NCI-H1930 (cell line): ENCODE measurements around the gene PLCB1.

ENCODE experiments used
- DNase-seq, 2 experiments: peaks; one replicate each; lab custom pipeline; 2025; lab: John Stamatoyannopoulos, UW

PLCB1 gene

DNA sequence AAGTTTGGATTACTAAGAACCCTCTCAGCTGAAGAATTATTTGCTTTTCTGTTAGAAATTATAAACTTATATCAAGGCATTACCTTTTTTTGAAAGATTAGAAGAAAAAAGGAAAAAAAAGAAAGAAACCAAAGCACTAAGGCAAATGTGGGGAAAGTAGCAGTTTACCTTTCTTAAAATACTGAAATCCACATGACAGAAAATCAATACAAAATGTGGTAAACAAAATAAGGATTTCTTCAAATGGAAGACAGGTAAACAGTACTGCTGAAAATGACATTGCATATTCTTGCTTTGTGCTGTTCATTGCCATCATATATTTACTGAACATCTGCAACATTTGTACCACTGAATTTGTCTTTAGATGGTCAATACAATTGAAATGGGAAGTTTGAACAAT is 525.6 kb downstream of the PLCB1 start:
- no peak for DNase-seq

DNA sequence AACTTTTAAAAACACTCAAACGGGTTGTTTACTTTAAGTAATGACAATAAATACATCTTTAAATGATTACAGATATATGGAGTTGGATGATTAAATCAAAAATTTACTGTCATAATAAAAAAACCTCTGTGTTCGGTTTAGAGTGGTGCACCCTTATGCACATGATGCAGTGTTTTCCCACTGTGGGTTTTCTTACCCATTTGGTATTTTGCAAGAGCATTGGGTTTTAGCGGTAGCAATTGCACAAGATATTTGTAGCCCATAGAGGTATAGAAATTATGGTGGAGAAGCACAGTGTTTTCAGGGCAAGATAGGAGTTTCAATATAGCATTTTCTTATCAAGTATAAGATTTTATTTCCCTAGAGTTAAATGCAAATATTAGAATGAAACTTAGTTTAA is 526.0 kb downstream of the PLCB1 start:
- DNase-seq: no peak

DNA sequence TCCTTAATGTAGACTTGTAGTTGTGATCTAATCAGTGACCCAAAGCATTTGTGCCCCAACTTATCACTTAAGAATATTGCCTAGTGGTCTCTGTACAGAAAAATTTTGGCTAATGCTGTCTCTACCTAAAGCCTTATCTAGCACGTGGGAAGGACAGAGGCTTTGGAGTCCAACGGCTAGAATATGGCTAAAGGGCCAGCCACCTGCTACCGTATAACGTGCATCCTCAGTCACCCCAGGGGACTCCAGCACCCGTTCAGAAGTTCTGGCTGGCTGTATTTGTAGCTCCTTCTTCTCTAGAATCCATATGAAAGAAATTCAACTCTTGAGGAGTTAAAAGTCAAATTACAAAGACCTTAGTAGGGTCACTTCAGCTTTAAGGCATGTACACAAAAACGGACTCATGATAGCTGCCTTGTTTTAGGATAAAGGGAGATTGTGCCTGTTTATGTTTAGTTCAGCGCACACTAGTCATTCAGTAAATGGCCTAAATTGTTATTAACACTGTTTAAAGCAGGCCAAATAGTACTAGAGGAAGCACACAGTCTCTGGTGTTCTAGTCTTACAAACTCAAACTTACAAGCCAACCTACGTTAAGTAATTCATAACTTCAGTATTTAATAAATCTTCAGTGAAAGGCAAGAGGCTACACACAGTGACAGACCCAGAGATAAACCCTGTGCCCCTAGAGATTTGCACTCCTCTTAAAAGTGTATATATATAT is 529.3 kb downstream of the PLCB1 start:
- DNase-seq: no peak

DNA sequence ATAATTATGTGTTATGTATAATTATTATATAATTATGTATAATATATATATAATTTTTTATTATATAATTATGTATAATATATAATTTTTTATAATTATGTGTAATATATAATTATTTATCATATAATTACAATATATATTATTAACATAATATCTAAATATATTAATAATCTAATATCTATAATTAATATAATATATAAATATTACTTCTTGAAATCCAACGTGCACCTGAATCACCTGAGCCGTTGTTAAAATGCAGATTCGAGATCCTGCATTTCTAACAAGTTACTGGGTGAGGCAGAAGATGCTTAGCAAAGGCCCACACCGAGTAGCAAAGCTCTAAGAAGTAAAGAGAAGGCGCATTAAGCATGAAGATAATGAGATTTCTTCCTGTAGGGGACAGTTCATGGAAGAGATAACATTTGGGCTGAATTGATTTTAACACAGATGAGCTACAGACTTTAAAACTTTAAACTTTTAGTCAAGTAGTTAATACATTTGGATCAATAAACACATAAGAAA is 530.4 kb downstream of the PLCB1 start:
- peak in 1 of 2 experiments; percentile 19 for DNase-seq

DNA sequence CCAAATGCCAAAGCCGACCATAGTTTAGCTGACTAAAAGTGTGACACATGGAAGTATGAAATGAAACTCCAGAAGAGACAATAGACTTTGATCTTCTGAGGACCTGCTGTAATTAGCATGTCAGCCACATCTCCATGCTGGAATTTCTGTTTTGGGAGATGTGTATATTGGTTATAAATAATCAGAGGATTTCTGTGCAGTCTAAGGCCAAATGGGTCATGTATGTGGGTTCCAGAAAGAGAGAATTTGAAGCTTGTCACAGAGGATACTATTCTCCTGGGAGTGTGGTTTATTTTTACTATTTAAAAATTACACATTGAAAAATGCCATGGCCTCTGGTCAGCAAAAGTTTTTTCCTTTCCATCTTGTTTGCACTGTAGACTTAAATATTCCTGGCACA is 531.4 kb downstream of the PLCB1 start:
- DNase-seq: no peak

DNA sequence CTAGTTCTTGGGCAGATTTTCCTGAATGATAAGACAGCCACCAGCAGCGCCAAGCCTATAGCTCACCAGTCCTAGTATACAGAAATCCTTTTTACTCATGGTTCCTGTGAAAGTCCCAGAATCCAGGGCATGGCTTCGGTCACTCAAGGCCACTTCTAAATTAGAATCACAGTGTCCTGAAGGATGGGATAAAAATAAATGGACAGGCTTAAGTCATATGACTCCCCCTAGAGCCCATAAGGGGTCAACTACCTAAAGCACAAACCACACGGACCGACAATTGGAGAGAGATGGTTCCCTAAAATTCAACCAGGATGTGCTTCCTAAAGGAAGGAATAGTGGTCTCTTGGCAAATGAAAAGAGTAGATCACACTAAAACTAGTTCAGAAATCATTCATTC is 532.7 kb downstream of the PLCB1 start:
- DNase-seq: no peak

DNA sequence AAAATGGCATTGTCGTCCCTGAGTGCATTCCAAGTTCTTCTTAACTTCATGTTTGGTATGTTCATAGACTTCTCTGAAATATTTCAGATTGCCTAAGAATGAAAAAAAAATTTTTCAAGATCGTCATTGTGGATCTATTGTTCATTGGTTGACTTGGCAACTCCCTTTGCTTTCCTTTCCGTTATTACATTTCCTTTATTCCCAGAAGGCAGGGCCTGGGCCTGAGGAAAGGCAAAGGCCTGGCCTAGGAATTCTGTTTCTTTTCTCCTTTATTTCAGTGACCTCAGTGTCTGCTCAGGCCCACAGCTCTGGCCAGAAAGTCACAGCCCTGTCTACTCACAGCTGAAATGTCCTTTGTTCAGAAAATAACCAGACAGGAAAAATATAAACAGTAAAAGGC is 535.2 kb downstream of the PLCB1 start:
- DNase-seq: no peak

DNA sequence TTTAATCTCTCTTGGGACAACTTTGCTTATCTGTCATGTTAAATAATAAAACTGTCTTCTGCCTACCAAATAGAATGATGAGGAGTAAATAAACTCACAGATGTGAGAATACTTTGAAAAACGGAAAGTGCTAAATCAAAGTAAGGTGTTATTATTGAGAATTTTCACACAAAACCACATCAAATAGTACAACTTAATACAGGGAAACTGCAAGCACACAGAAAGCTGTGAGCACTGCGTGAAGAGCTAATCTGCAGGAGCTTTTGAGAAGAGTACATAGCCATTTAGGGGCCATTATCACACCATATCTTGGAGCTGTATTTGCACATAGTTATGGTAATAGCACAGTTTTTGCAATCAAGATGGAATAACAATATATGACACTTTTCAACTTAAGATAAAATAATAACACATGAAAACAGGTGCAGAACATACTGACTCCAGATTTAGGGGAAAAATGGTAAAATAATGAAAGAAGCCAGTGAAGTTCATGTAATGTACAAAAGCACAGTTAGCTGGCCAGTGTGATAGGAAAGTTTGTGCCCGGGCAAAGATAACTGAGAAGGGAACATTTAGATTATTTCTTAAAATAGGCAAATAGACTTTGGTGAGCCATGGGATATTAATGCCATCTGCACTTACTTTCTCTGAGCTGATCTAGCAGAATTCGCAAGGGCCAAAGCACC is 538.3 kb downstream of the PLCB1 start:
- DNase-seq: no peak

DNA sequence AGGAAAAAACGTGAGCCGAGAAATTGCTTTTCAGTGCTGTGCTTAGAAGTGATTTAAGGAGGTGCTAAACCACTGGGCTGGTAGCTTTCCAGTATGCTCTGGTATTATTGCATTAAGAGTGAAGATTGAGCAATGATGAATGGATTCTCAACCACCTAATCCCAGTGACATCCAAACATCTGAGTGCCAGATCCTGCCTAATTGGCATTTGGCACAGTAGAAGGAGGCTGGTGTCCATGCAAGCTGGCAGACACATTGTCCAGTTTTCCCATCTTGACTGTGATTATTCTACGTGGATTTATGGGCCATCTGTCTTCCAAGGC is 538.8 kb downstream of the PLCB1 start:
- no peak for DNase-seq

DNA sequence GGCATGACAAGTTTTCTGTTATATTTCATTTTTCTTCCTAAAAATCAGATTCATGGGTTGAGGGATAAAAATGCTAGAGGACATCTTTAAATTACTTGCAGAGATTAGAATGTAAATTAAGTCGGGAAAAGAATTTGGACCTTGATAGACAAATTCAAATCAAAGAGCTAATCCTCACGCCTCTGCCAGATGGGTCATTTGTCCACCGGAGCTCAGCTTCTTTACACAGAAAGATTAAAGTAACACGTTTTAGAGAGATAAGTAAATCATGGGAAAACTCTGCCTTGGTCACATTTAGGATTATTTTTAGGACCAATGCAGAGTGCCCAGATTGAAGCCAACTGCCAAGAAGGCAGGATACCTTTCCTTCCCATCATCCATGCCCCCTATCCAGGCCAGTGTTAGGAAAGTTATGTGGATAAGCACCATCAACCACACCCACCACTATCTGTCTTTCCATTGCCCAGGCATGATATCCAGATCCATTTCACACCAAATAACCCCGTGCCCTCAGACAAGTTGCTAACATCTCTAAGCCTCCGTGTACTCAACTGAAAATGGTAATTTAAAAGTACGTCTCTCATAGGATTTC is 539.4 kb downstream of the PLCB1 start:
- no peak for DNase-seq

DNA sequence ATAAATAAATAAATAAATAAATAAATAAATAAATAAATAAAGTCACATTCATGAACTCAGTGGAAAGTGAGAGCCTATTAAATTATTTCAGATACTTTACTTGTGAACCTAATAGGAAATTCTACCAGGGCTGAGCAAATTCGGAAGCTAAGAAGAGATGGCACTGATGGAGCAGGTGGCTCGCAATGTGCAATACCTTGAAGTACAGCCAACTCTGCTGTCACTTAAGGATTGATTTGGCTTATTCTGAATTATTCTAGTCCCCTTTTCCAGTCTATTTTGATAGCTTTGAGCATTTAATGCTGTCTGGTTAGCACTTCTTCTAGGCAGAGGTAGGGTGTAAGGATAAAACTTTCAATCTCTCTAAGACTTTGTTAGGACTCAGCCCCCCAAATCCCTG is 541.0 kb downstream of the PLCB1 start:
- no peak for DNase-seq

DNA sequence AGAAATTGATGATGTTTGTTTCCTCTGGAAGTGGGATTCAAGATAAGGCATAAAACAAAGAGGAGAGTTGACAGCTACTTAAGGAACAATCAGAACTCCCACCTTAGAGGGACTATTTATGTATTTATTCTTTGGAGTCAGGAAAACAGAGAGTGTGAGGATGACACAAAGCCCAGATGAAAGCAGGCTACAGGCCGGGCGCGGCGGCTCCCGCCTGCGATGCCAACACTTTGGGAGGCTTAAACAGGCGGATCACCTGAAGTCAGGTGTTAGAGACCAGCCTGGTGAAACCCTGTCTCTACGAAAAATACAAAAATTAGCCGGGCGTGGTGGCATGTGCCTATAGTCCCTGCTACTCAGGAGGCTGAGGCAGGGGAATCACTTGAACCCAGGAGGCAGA is 543.8 kb downstream of the PLCB1 start:
- no peak for DNase-seq

DNA sequence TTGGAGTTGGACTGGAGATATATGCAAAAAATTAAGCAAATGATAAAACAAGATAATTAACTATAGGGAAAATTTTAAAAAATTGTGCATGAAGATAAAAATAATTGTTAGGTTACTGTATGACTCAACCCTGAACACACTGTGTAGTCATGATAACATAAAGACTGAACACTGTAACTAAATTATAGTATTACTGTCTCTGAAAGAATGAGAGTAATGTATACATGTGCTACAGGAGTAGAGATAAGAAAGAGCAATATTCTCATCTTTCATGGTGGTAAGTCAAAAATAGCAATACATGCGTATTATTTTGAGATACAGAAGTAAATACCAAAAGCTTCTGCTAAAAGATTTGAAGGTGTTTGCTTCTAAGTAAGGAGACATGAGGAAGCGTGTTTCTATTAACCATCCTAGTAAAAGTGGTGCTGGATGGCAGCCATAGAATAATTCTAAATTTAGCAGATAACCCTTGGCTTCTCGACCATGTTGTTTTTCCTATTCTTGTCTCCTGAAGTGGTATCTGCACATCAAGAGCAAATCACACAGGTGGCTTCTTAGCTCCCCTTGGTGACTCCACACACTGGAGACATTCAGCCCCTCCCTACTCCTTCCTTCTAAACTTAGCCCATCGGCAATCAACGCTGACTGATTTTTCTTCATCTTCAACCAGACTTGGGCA is 546.2 kb downstream of the PLCB1 start:
- DNase-seq: no peak

DNA sequence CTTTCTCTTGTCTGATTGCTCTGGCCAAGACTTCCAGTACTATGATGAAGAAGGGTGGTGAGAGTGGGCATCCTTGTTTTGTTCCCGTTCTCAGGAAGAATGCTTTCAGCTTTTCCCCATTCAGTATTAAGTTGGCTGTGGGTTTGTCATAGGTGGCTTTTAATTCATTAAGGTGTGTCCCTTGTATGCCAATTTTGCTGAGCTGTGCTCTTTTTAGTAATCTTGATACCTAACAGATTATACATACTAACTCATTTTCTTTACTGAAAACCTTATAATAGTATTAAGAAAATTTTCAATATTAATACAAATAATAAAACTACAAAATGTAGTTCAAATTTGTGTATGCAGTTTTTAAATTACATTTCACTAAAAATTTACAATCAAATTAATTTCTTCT is 557.3 kb downstream of the PLCB1 start:
- no peak for DNase-seq

DNA sequence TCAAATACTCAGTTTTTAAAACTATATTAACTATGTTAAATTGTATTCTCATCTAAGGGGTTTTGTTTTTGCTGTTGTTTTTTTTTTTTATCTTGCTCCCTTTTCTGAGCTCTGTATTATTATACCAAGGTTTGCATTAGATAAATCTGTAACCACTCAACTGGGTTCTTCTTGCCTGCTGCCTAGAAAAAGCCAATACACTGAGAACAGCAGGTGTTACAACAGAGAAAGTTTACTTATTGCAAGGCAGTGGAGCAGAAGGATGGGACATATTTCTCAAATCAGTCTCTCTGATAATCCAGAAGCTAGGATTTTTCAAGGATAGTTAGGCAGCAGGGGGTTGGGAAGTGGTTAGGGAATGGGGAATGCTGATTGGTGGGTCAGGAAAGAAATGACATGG is 558.0 kb downstream of the PLCB1 start:
- DNase-seq: no peak

DNA sequence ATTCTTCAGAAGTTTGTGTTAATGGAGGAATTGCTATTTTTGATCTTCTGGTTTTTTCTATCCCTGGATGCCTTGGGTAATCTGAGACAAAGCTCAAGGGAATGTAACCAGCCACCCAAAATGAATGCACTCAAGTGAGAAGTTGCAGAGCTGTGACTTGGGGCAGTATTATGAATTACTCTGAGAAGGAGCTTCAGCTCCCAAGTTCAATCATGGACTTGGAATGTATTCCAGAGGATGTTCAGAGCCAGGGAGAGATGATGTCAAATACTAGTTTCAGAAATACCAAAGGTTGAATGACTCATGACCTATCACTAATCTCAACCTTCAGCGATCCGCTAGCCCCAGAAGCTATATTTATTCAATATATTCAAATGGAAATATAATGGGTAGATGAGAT is 561.6 kb downstream of the PLCB1 start:
- no peak for DNase-seq

DNA sequence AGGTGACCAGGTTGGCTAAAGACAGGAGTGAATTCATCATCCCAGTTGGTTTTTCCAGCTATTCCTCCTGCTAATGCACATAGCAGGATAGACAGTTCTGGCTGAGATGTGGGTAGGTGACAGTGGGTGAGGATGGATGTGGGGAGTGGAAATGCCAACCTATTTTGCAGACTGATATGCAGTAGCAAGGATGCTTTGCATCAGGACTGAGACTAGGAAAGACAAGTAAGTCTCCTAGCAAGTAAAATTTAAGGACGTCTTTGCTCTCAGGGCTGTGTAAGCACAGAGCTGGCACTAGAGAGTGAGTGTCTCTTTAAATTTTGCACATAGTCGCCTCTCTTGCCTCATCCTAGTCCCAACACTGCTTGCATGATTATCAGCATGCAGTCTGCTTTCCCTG is 568.7 kb downstream of the PLCB1 start:
- no peak for DNase-seq

DNA sequence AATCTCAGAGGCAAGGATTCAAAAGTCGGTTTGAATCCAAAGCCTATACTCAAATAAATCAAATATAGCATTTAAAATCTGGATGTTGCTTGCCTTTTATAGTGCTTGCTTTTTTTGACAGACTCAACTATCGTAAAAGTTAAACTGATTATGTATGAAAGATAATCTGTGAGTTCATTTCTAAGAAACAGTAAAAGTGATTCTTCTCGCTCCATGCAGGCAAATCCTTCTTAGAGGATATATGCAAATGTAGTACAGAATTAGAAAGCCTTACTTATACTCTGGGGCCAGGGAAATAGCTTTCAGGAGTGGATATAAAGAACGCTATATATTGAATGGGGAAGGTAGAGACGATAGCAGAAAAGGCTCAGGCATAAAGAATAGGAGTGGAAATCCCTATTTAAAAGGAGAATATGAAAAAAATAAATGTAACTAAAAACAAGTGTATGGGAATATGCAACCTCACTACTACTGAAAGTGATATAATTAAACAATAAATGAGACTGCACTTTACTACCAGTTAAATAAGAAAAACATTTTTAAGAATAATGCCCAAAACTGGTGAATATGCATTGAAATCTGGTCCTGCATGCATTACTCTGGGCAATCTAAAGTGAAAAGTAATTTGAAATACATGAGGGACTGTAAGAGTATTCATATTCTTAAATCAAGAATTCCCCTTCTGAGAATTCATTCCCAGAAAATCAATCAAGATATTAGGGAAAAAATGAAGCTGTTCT is 575.1 kb downstream of the PLCB1 start:
- no peak for DNase-seq

DNA sequence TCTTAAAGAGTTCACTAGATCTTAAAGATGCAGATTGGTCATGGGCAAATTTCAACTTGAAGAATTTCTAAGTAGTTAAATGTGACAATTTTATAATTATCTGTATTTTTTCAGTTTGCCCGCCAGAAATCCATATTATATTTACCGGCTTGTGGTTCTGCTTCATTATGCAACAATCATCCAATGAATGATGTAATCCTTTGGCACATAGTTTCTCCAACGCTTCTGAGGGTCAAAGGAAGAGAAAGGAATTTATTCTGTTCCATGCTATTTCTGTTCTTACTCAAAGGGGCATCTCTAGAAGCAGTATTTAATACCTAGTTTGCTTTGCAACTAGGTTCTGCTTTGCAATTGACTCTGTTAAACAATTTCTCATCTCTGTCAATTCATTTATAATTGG is 577.6 kb downstream of the PLCB1 start:
- DNase-seq: no peak

DNA sequence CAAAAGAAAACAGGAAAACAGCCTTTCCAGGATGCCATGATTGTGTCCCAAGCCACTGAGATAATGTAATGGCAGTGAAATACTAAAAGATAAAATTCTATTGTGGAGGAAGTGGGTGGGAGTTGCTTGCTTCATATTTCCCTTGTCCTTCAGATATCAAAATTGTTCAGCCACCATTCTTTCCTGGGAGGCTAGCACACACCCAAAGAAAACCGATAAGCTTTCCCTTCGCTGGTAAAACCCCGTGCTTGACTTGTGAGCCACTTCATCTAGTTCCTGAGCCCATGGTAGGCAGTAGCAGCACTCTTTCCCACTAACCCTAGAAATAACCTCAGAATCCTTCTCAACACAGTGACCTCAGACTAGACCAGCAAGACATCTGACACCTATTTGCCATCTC is 579.4 kb downstream of the PLCB1 start:
- DNase-seq: no peak

DNA sequence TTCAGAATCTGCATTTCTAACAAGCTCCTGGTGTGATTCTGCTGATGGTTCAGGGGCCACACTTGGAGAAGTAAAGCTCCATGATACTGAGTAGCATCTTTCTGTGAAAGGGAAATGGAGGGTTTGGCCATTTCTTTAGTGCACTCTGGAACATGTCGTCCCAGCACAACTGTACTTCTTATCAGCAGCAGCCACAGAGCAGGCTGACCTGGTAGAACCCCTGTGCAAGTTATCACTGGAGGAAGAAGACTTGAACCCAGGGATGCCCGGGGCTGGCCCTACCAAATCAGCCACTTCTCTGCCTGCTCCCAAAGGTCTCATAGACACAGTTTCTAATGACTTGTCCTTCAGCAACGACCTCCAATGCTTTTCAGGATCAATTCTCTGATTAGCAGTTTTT is 582.1 kb downstream of the PLCB1 start:
- DNase-seq: no peak

DNA sequence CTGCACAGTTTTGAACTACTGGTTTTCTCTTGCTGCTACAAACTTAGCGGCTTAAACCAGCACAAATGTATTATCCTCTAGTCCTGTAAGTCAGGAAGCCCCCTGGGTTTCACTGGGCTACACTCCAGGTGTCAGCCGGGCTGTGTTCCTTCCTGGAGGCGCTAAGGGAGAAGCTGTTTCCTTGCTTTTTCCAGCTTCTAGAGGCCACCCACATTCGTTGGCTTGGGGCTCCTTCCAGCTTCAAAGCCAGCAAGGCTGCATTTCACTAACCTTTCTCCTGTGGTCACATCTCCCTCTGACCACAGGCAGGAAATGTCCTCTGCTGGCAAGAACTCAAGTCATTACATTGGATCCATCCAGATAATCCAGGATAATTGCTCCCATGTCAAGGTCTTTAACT is 586.2 kb downstream of the PLCB1 start:
- DNase-seq: no peak
